ENCODE measurements around the gene UQCRQ. TPM values are rescaled to one million over a fixed set of nuclear protein-coding genes. Genes with fewer than 3 reads are reported as not detected.

UQCRQ gene
- total and polyA plus RNA-seq, 12 donors = 141 to 807 (median 522) TPM

DNA sequence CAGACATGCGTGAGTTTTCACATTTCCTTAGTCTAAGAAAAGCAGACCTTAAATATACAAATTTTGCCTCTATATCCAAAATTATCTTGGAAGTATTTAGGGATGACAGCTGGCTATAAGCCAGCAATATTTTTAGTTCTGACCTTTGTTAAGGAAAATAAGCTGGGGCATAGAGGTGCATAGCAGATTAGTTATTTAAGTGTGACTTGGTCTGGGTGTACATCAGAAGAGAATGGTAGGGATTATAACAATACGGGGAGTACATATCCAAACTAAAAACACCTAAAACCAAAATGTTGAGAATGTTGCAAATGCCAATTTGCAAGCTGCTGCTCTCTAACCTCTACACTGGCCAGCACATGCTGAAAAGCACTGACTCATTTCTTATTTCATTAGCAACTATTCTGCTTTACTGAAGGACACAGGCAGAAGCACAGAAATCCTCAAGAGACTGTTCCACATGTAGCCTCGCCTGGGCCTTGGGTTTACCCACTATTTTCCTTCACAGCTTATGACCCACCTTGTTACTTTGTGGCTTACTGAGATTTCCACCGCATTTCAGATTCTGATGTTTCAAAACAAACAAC is 29.4 kb downstream of the UQCRQ start:
- 41 to 60% (median 46%) methylated on average over 4 of the region's 4 CpGs for WGBS, 4 donors
- peak in 3 of 7 donors; percentile 25 to 47 (median 30) for DNase-seq
- intact Hi-C loops (cut with DNase I) = loop anchor here in 1 of 2 donors (10.0 kb wide), 1 partner anchor 49 kb away; no protein-coding TSS in a partner anchor
- H3K9me3 ChIP-seq (replicated peaks in 1 of 3) = no peaks in the 10 kb centered on the region
- no peak overlapping the region for H3K4me3 ChIP-seq
- peak overlapping the region in 3 of 5 donors; percentile 48 to 59 (median 50) for H3K27ac ChIP-seq
- TF ChIP-seq, protein P1, sequence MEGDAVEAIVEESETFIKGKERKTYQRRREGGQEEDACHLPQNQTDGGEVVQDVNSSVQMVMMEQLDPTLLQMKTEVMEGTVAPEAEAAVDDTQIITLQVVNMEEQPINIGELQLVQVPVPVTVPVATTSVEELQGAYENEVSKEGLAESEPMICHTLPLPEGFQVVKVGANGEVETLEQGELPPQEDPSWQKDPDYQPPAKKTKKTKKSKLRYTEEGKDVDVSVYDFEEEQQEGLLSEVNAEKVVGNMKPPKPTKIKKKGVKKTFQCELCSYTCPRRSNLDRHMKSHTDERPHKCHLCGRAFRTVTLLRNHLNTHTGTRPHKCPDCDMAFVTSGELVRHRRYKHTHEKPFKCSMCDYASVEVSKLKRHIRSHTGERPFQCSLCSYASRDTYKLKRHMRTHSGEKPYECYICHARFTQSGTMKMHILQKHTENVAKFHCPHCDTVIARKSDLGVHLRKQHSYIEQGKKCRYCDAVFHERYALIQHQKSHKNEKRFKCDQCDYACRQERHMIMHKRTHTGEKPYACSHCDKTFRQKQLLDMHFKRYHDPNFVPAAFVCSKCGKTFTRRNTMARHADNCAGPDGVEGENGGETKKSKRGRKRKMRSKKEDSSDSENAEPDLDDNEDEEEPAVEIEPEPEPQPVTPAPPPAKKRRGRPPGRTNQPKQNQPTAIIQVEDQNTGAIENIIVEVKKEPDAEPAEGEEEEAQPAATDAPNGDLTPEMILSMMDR (IDR thresholded peaks at IDR 0.05) = no peak
- no peak for TF ChIP-seq POLR2A (IDR thresholded peaks at IDR 0.05)
- peaks cover 17 to 39% of the 10 kb centered on the region in 2 donors for H3K4me1 ChIP-seq (replicated peaks in 1 of 2)
- peaks cover 0 to 77% of the 10 kb centered on the region in 2 donors for H3K36me3 ChIP-seq (replicated peaks in 1 of 2)
- no peaks in the 10 kb centered on the region for H3K27me3 ChIP-seq

DNA sequence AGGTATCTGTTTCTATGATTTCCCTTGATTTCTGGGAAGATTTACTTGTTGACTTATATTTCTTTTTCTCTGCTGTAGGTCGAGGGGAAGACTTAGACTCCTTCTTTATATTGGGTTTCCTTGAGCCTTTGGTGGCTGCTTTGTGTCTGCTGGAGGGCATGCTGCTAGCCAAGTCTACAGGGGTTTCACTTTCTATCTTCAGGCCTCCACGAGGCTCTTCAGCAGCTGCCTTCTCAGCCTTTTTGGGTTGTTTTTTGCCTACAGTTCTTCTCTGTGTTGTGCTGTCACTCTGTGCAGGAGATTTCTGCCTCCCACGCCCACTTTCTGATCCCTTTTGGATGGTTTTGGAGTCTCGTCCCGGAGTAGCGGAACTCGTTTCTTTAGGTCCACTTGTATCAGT is 30.2 kb downstream of the UQCRQ start:
- no peak for DNase-seq
- Histone ChIP-seq H3K4me1 (replicated peaks in 1 of 2) (peaks cover 17 to 30% of the 10 kb centered on the region in 2 donors), H3K9me3 (replicated peaks in 1 of 3) (no peaks in the 10 kb centered on the region), H3K27me3 (no peaks in the 10 kb centered on the region), H3K4me3 (no peak overlapping the region), H3K27ac (peak overlapping the region in 3 of 5 donors; percentile 48 to 59 (median 50)), H3K36me3 (replicated peaks in 1 of 2) (peaks cover 0 to 77% of the 10 kb centered on the region in 2 donors)
- TF ChIP-seq, protein P1 (IDR thresholded peaks at IDR 0.05) = no peak
- intact Hi-C loops (cut with DNase I) = loop anchor here in 1 of 2 donors (10.0 kb wide), 1 partner anchor 48 kb away; no protein-coding TSS in a partner anchor
- 80 to 88% (median 82%) methylated on average over 7 of the region's 7 CpGs for WGBS, 4 donors

DNA sequence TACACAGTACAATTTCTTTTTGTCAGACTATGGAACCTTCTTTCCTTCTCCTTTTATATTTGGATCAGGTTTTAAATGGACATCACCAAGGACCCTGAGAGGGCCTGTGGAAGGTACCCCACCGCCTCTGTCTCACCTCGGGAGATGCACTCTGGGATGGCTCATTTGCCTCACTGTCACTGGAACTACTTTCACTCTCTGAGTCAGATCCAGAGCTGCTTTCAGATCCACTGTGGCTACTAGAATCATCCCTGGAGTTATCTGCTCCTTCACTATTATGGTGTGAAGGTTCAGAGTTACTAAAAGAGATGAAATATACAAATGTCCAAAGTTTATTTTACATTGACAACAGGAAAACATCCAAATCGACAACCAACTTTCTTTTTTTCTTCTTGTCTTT is 31.7 kb downstream of the UQCRQ start:
- DNase-seq = no peak
- Histone ChIP-seq H3K27ac (peak overlapping the region in 1 of 5 donors; percentile 59), H3K36me3 (replicated peaks in 1 of 2) (peaks cover 0 to 68% of the 10 kb centered on the region in 2 donors), H3K9me3 (replicated peaks in 1 of 3) (no peaks in the 10 kb centered on the region), H3K27me3 (no peaks in the 10 kb centered on the region), H3K4me3 (no peak overlapping the region), H3K4me1 (replicated peaks in 1 of 2) (peaks cover 17 to 30% of the 10 kb centered on the region in 2 donors)
- intact Hi-C loops (cut with DNase I) = loop anchor here in 1 of 2 donors (10.0 kb wide), 1 partner anchor 47 kb away; no protein-coding TSS in a partner anchor
- WGBS, 4 donors = 64 to 71% (median 67%) methylated on average over 3 of the region's 3 CpGs
- no peak for TF ChIP-seq POLR2A (IDR thresholded peaks at IDR 0.05)
- TF ChIP-seq, protein P1 (IDR thresholded peaks at IDR 0.05) = no peak

DNA sequence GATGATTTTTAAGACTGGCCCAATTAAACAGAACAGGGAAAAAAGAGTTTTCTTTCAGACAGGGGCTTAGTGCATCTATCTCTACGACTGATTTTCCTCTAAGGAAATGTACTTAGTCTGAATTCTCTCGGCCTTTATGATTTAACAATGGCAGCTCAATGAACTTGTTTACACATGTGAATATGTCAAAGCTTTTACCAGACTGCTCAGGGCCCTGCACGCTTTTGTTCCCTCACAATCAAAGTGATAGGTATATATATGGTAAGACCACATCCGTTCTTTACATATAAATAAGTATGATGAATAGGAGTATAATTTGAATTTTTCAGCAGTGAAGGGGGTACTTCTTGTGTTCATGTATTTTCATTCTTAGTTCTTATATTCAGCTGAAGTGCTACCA is 34.6 kb downstream of the UQCRQ start:
- Histone ChIP-seq H3K4me1 (replicated peaks in 1 of 2) (peaks cover 9 to 23% of the 10 kb centered on the region in 2 donors), H3K36me3 (replicated peaks in 1 of 2) (peaks cover 0 to 50% of the 10 kb centered on the region in 2 donors), H3K27me3 (no peaks in the 10 kb centered on the region), H3K27ac (no peak overlapping the region), H3K9me3 (replicated peaks in 1 of 3) (no peaks in the 10 kb centered on the region), H3K4me3 (no peak overlapping the region)
- no peak for DNase-seq
- 86 to 94% (median 92%) methylated on average over 4 of the region's 4 CpGs for WGBS, 4 donors
- TF ChIP-seq POLR2A (IDR thresholded peaks at IDR 0.05) = no peak
- TF ChIP-seq, protein P1 (IDR thresholded peaks at IDR 0.05) = no peak
- intact Hi-C loops (cut with DNase I) = no loop called here

Data from adrenal gland (tissue), 12 donors.